HG02588 (cell line): Measurements from ENCODE around the gene ZDHHC6.
"Not testable (repeated sequence)": the region's sequence is repeated elsewhere in the genome, so short reads cannot be mapped to it uniquely, and the experiment has no call there.

Source experiments
- ATAC-seq: cut with Tn5 transposase; IDR thresholded peaks from one replicate; pipeline ENCODE4 v1.9.1; 2021; ENCODE audit warnings: mild to moderate bottlenecking, moderate library complexity; ENCODE audit not compliant: unreplicated experiment

Gene ZDHHC6

GRCh38 chr10:112393341-112393740 lies 53.4 kb downstream of the ZDHHC6 start:
- no peak for ATAC-seq

- ATAC-seq, result peak; percentile 41
Observed at GRCh38 chr10:112390125-112390703, 56.5 kb downstream of the ZDHHC6 start.

- ATAC-seq, result peak; percentile 62
Observed at GRCh38 chr10:112389271-112389822, 57.4 kb downstream of the ZDHHC6 start.

- ATAC-seq, result no peak
Observed at GRCh38 chr10:112388548-112388947, 58.2 kb downstream of the ZDHHC6 start.

GRCh38 chr10:112388056-112388455 lies 58.7 kb downstream of the ZDHHC6 start:
- ATAC-seq, result not testable (repeated sequence)

- no peak for ATAC-seq
Observed at GRCh38 chr10:112385201-112385600, 61.5 kb downstream of the ZDHHC6 start.

- no peak for ATAC-seq
Observed at GRCh38 chr10:112384141-112384540, 62.6 kb downstream of the ZDHHC6 start.

- ATAC-seq, result no peak
Observed at GRCh38 chr10:112383325-112383724, 63.4 kb downstream of the ZDHHC6 start.

GRCh38 chr10:112382515-112383235 lies 64.0 kb downstream of the ZDHHC6 start:
- ATAC-seq, result no peak
